ENCODE measurements around the gene TFF1.

Gene TFF1

GRCh38 chr21:42373196-42373907, 7.0 kb upstream of the TFF1 start:
- no peak for TF ChIP-seq CTCF (conservative IDR thresholded peaks at IDR 0.05; ENCODE audit: low read depth, low read length)
- DNase-seq (ENCODE audit: low read depth), result no peak
- H3K4me3 ChIP-seq (ENCODE audit: low read length), result no peak overlapping the region

- TF ChIP-seq CTCF (conservative IDR thresholded peaks at IDR 0.05; ENCODE audit: low read depth, low read length), result no peak
- no peak for DNase-seq (ENCODE audit: low read depth)
- no peak overlapping the region for H3K4me3 ChIP-seq (ENCODE audit: low read length)
These were observed 4.7 kb upstream of the TFF1 start for GRCh38 chr21:42370894-42371654.

GRCh38 chr21:42369821-42370220, 3.5 kb upstream of the TFF1 start:
- no peak for DNase-seq (ENCODE audit: low read depth)
- no peak for TF ChIP-seq CTCF (conservative IDR thresholded peaks at IDR 0.05; ENCODE audit: low read depth, low read length)
- H3K4me3 ChIP-seq (ENCODE audit: low read length), result no peak overlapping the region

- no peak for TF ChIP-seq CTCF (conservative IDR thresholded peaks at IDR 0.05; ENCODE audit: low read depth, low read length)
- no peak overlapping the region for H3K4me3 ChIP-seq (ENCODE audit: low read length)
- no peak for DNase-seq (ENCODE audit: low read depth)
These were observed 1.2 kb upstream of the TFF1 start for GRCh38 chr21:42367367-42368165.

- H3K4me3 ChIP-seq (ENCODE audit: low read length), result no peak overlapping the region
- TF ChIP-seq CTCF (conservative IDR thresholded peaks at IDR 0.05; ENCODE audit: low read depth, low read length), result no peak
- DNase-seq (ENCODE audit: low read depth), result no peak
These were observed 565 bp downstream of the TFF1 start for GRCh38 chr21:42365770-42366169.

- no peak for DNase-seq (ENCODE audit: low read depth)
- no peak for TF ChIP-seq CTCF (conservative IDR thresholded peaks at IDR 0.05; ENCODE audit: low read depth, low read length)
- no peak overlapping the region for H3K4me3 ChIP-seq (ENCODE audit: low read length)
These were observed 1.9 kb downstream of the TFF1 start for GRCh38 chr21:42364304-42364865.
